Mesenchymal stem cell (in vitro differentiated cells and primary cell): Measurements from ENCODE around the gene C17orf50.

Experiments
- DNase-seq: peaks from one replicate; pipeline ENCODE4 v3.0.0-alpha.2; 2013
- H2AFZ ChIP-seq: one replicate; pipeline ENCODE4 v1.6.1; 2013; ENCODE audit warnings: low read depth, mild to moderate bottlenecking, control low read depth, inconsistent platforms, low read length, moderate library complexity
- H2AK5ac ChIP-seq: 2 replicates; pipeline ENCODE4 v1.6.1; 2013; ENCODE audit warnings: low read length, moderate library complexity, mild to moderate bottlenecking, inconsistent platforms; ENCODE audit not compliant: severe bottlenecking
- H2BK120ac ChIP-seq: one replicate; pipeline ENCODE4 v1.6.1; 2013; ENCODE audit warnings: low read depth, mild to moderate bottlenecking, inconsistent platforms, low read length, moderate library complexity
- H2BK12ac ChIP-seq, 2 experiments: one replicate each; pipeline ENCODE4 v1.6.1; 2013; ENCODE audit warnings: inconsistent platforms in 2 of 2, low read length in 2 of 2, mild to moderate bottlenecking in 2 of 2, moderate library complexity in 2 of 2, control low read depth in 1 of 2
- H2BK15ac ChIP-seq: one replicate; pipeline ENCODE4 v1.6.1; 2013; ENCODE audit warnings: mild to moderate bottlenecking, low read depth, inconsistent platforms; ENCODE audit not compliant: poor library complexity, severe bottlenecking
- H2BK5ac ChIP-seq: 2 replicates; pipeline ENCODE4 v1.6.1; 2013; ENCODE audit warnings: low read depth, mild to moderate bottlenecking, low read length, control low read depth, inconsistent platforms; ENCODE audit not compliant: poor library complexity, severe bottlenecking
- H3K14ac ChIP-seq, 2 experiments: one replicate each; pipeline ENCODE4 v1.6.1; 2013; ENCODE audit warnings: inconsistent platforms in 2 of 2, low read length in 2 of 2, control low read depth in 1 of 2, mild to moderate bottlenecking in 1 of 2, moderate library complexity in 1 of 2
- H3K18ac ChIP-seq, 2 experiments: one replicate each; pipeline ENCODE4 v1.6.1; 2013; ENCODE audit warnings: inconsistent platforms in 2 of 2, low read length in 2 of 2, control low read depth in 1 of 2, low read depth in 1 of 2, mild to moderate bottlenecking in 1 of 2
- H3K23ac ChIP-seq, 2 experiments: one replicate each; pipeline ENCODE4 v1.6.1; 2013; ENCODE audit warnings: inconsistent platforms in 2 of 2, low read length in 2 of 2, mild to moderate bottlenecking in 2 of 2, moderate library complexity in 2 of 2, control low read depth in 1 of 2
- H3K27ac ChIP-seq: 2 replicates; pipeline ENCODE4 v1.5.1; 2013; ENCODE audit warnings: mild to moderate bottlenecking, moderate library complexity, low read length, control low read depth, inconsistent platforms; ENCODE audit not compliant: poor library complexity, severe bottlenecking
- H3K27me3 ChIP-seq, 2 experiments: 2 replicates each; pipeline versions ENCODE4 v1.6.1 to v1.7.0; 2013; ENCODE audit warnings: low read length in 2 of 2, mild to moderate bottlenecking in 2 of 2, moderate library complexity in 2 of 2, control low read depth in 1 of 2, inconsistent platforms in 1 of 2; ENCODE audit not compliant: control insufficient read depth in 1 of 2, insufficient read depth in 1 of 2
- H3K36me3 ChIP-seq, 2 experiments: 2 replicates each; pipeline versions ENCODE4 v1.6.1 to v1.7.0; 2013; ENCODE audit warnings: low read length in 2 of 2, control low read depth in 1 of 2, inconsistent platforms in 1 of 2, low read depth in 1 of 2, mild to moderate bottlenecking in 1 of 2; ENCODE audit not compliant: insufficient read depth in 2 of 2, control insufficient read depth in 1 of 2
- H3K4ac ChIP-seq, 2 experiments: one replicate each; pipeline ENCODE4 v1.6.1; 2013; ENCODE audit warnings: inconsistent platforms in 2 of 2, low read length in 2 of 2, mild to moderate bottlenecking in 2 of 2, moderate library complexity in 2 of 2, control low read depth in 1 of 2, low read depth in 1 of 2
- H3K4me1 ChIP-seq: 2 replicates; pipeline ENCODE4 v1.6.1; 2013; ENCODE audit warnings: low read depth, low read length, control low read depth; ENCODE audit not compliant: control insufficient read depth, insufficient read depth
- H3K4me2 ChIP-seq: 2 replicates; pipeline ENCODE4 v1.6.1; 2013; ENCODE audit warnings: low read length, mild to moderate bottlenecking, inconsistent platforms; ENCODE audit not compliant: poor library complexity, severe bottlenecking
- H3K4me3 ChIP-seq, 2 experiments: 2 replicates each; pipeline versions ENCODE4 v1.5.1 to v1.7.0; 2013; ENCODE audit warnings: low read length in 2 of 2, mild to moderate bottlenecking in 2 of 2, control low read depth in 1 of 2, low read depth in 1 of 2; ENCODE audit not compliant: insufficient read depth in 1 of 2
- H3K79me1 ChIP-seq: replicated peaks from 2 replicates; pipeline ENCODE4 v1.6.1; 2013; ENCODE audit warnings: mild to moderate bottlenecking, control low read depth, low read length, inconsistent platforms; ENCODE audit not compliant: poor library complexity, severe bottlenecking
- H3K9ac ChIP-seq: 2 replicates; pipeline ENCODE4 v1.7.0; 2013; ENCODE audit warnings: mild to moderate bottlenecking, low read length, moderate library complexity
- H3K9me3 ChIP-seq: 2 replicates; pipeline ENCODE4 v1.7.0; 2013; ENCODE audit warnings: mild to moderate bottlenecking, low read length; ENCODE audit not compliant: control insufficient read depth
- H4K8ac ChIP-seq: one replicate; pipeline ENCODE4 v1.6.1; 2013; ENCODE audit warnings: inconsistent platforms, mild to moderate bottlenecking, low read length, moderate library complexity
- H4K91ac ChIP-seq: one replicate; pipeline ENCODE4 v1.6.1; 2013; ENCODE audit warnings: mild to moderate bottlenecking, low read length, inconsistent platforms
- WGBS: methylation state at CpG from one replicate; pipeline ENCODE4 v1.1.7; 2013; ENCODE audit warnings: mixed read lengths; 5-methylcytosine and 5-hydroxymethylcytosine counted together

The C17orf50 gene

GRCh38 chr17:35763767-35764122 is 3.1 kb downstream of the C17orf50 start:
- no peak overlapping the region for H3K14ac ChIP-seq
- no peak for DNase-seq
- peak overlapping the region; percentile 53 for H3K9ac ChIP-seq
- H3K18ac ChIP-seq, result no peak overlapping the region
- no peaks in the 10 kb centered on the region for H3K36me3 ChIP-seq
- H2AFZ ChIP-seq, result no peak overlapping the region
- H3K4ac ChIP-seq, result no peak overlapping the region
- peak overlapping the region; percentile 60 for H3K4me2 ChIP-seq
- H3K79me1 ChIP-seq, result no peaks in the 10 kb centered on the region
- H4K8ac ChIP-seq, result no peak overlapping the region
- H2BK5ac ChIP-seq, result no peak overlapping the region
- no peak overlapping the region for H4K91ac ChIP-seq
- H3K9me3 ChIP-seq, result no peaks in the 10 kb centered on the region
- no peak overlapping the region for H2BK12ac ChIP-seq
- H3K23ac ChIP-seq, result no peak overlapping the region
- H2BK15ac ChIP-seq, result no peak overlapping the region
- no peak overlapping the region for H3K27ac ChIP-seq
- H3K4me3 ChIP-seq, result peak overlapping the region; percentile 5 to 66
- H3K27me3 ChIP-seq, result peaks cover 29 to 76% of the 10 kb centered on the region in 2 experiments
- peaks cover 16% of the 10 kb centered on the region for H3K4me1 ChIP-seq
- 35% methylated on average over 16 of the region's 17 CpGs for WGBS
- H2AK5ac ChIP-seq, result no peak overlapping the region
- no peak overlapping the region for H2BK120ac ChIP-seq

- H2BK15ac ChIP-seq, result no peak overlapping the region
- no peak overlapping the region for H4K8ac ChIP-seq
- WGBS, result 7% methylated on average over 65 of the region's 75 CpGs
- H2AK5ac ChIP-seq, result no peak overlapping the region
- H3K4me2 ChIP-seq, result peak overlapping the region; percentile 98
- no peak overlapping the region for H3K27ac ChIP-seq
- H3K4ac ChIP-seq, result no peak overlapping the region
- no peak overlapping the region for H4K91ac ChIP-seq
- peak overlapping the region; percentile 53 to 66 for H3K4me3 ChIP-seq
- peak overlapping the region; percentile 78 for H2AFZ ChIP-seq
- DNase-seq, result peak; percentile 87
- no peak overlapping the region for H3K18ac ChIP-seq
- H3K14ac ChIP-seq, result no peak overlapping the region
- H2BK120ac ChIP-seq, result no peak overlapping the region
- no peak overlapping the region for H3K23ac ChIP-seq
- H3K4me1 ChIP-seq, result peaks cover 16% of the 10 kb centered on the region
- H3K9me3 ChIP-seq, result no peaks in the 10 kb centered on the region
- H3K27me3 ChIP-seq, result peaks cover 35 to 77% of the 10 kb centered on the region in 2 experiments
- no peaks in the 10 kb centered on the region for H3K36me3 ChIP-seq
- no peaks in the 10 kb centered on the region for H3K79me1 ChIP-seq
- H3K9ac ChIP-seq, result peak overlapping the region; percentile 53
- no peak overlapping the region for H2BK12ac ChIP-seq
- H2BK5ac ChIP-seq, result no peak overlapping the region
These were observed 3.7 kb downstream of the C17orf50 start for GRCh38 chr17:35764123-35764991.

- no peak overlapping the region for H2BK5ac ChIP-seq
- no peak overlapping the region for H2AK5ac ChIP-seq
- H4K8ac ChIP-seq, result no peak overlapping the region
- H3K14ac ChIP-seq, result no peak overlapping the region
- peaks cover 16% of the 10 kb centered on the region for H3K4me1 ChIP-seq
- H3K9ac ChIP-seq, result no peak overlapping the region
- no peak overlapping the region for H3K4me2 ChIP-seq
- H2BK12ac ChIP-seq, result no peak overlapping the region
- no peak overlapping the region for H3K4me3 ChIP-seq
- H2AFZ ChIP-seq, result no peak overlapping the region
- no peak overlapping the region for H3K18ac ChIP-seq
- H4K91ac ChIP-seq, result no peak overlapping the region
- WGBS, result 65% methylated on average over 11 of the region's 11 CpGs
- no peaks in the 10 kb centered on the region for H3K79me1 ChIP-seq
- H3K27me3 ChIP-seq, result peaks cover 33 to 77% of the 10 kb centered on the region in 2 experiments
- H2BK120ac ChIP-seq, result no peak overlapping the region
- DNase-seq, result peak; percentile 12
- H3K4ac ChIP-seq, result no peak overlapping the region
- no peaks in the 10 kb centered on the region for H3K9me3 ChIP-seq
- H3K36me3 ChIP-seq, result no peaks in the 10 kb centered on the region
- no peak overlapping the region for H3K23ac ChIP-seq
- no peak overlapping the region for H2BK15ac ChIP-seq
- no peak overlapping the region for H3K27ac ChIP-seq
These were observed 4.5 kb downstream of the C17orf50 start for GRCh38 chr17:35765086-35765710.

GRCh38 chr17:35765756-35766488 is 5.2 kb downstream of the C17orf50 start:
- 69% methylated on average over 8 of the region's 8 CpGs for WGBS

More at GRCh38 chr17:35765756-35766488, 5.2 kb downstream of the C17orf50 start:
- no peak overlapping the region for H2BK15ac ChIP-seq
- H3K4ac ChIP-seq, result no peak overlapping the region
- no peak overlapping the region for H3K27ac ChIP-seq
- H3K4me1 ChIP-seq, result peaks cover 16% of the 10 kb centered on the region
- H3K4me3 ChIP-seq, result no peak overlapping the region
- H3K18ac ChIP-seq, result no peak overlapping the region
- peak overlapping the region in 1 of 2 experiments; percentile 45 for H2BK12ac ChIP-seq
- no peak overlapping the region for H2AFZ ChIP-seq
- H4K8ac ChIP-seq, result no peak overlapping the region
- DNase-seq, result no peak
- no peak overlapping the region for H4K91ac ChIP-seq
- no peak overlapping the region for H2BK120ac ChIP-seq
- no peak overlapping the region for H2AK5ac ChIP-seq
- H2BK5ac ChIP-seq, result no peak overlapping the region
- no peak overlapping the region for H3K4me2 ChIP-seq
- no peaks in the 10 kb centered on the region for H3K79me1 ChIP-seq
- H3K36me3 ChIP-seq, result no peaks in the 10 kb centered on the region
- no peaks in the 10 kb centered on the region for H3K9me3 ChIP-seq
- peaks cover 30 to 77% of the 10 kb centered on the region in 2 experiments for H3K27me3 ChIP-seq
- H3K9ac ChIP-seq, result no peak overlapping the region
- H3K14ac ChIP-seq, result no peak overlapping the region
- H3K23ac ChIP-seq, result no peak overlapping the region
